Esophagus squamous epithelium (tissue), 5 donors: ENCODE results near the gene NCKIPSD. TPM values are rescaled to one million over a fixed set of nuclear protein-coding genes. Genes with fewer than 3 reads are reported as not detected.
"Not testable (repeated sequence)": the region's sequence is repeated elsewhere in the genome, so short reads cannot be mapped to it uniquely, and the experiment has no call there.

ENCODE experiments used
- DNase-seq: peaks from one replicate; lab custom pipeline; 2025; lab: John Stamatoyannopoulos, UW
- H3K27ac ChIP-seq, 4 donors: fragments of 200-600 bp; sonication (generic); one replicate each; pipeline ENCODE4 v1.5.1; 2016 to 2019; ENCODE audit warnings: mild to moderate bottlenecking in 1 of 4
- H3K27me3 ChIP-seq, 4 donors: fragments of 200-600 bp; sonication (generic); 1 replicate in 3 of 4; 2 replicates in 1 of 4; pipeline versions ENCODE4 v1.5.1 to v1.6.0; 2017 to 2021; ENCODE audit warnings: antibody characterized with exemption in 1 of 4
- H3K36me3 ChIP-seq, 3 donors: fragments of 200-600 bp; sonication (generic); one replicate each; pipeline ENCODE4 v1.5.1; 2016 to 2019
- H3K4me1 ChIP-seq, 3 donors: fragments of 200-600 bp; sonication (generic); one replicate each; pipeline ENCODE4 v1.5.1; 2017 to 2019
- H3K4me3 ChIP-seq, 4 donors: fragments of 200-600 bp; sonication (generic); 1 replicate in 3 of 4; 2 replicates in 1 of 4; pipeline ENCODE4 v1.5.1; 2016 to 2019; ENCODE audit warnings: mild to moderate bottlenecking in 2 of 4, moderate library complexity in 1 of 4
- H3K9me3 ChIP-seq, 3 donors: fragments of 200-600 bp; sonication (generic); one replicate each; pipeline ENCODE4 v1.5.1; 2016 to 2019
- POLR2A ChIP-seq, 4 donors: fragments of 450-650 bp; IDR thresholded peaks; one replicate each; pipeline ENCODE4 v1.6.1; 2017; ENCODE audit warnings: antibody characterized with exemption in 4 of 4, mild to moderate bottlenecking in 4 of 4, moderate library complexity in 3 of 4
- WGBS, 2 donors: methylation state at CpG; one replicate each; pipeline ENCODE4 v1.1.5; 2018; 5-methylcytosine and 5-hydroxymethylcytosine counted together
- intact Hi-C: fragments of 100-400 bp; cut with DNase I; formaldehyde crosslinking; loops from one replicate; pipeline ENCODE4 v1.15.0; 2022
- total RNA-seq, 4 donors: library from RNA; depleted of rRNA; stranded (reverse); fragments of >200 nt; gene quantifications; one replicate each; pipeline ENCODE4 v1.1.0, GENCODE V29; 2016
- TF ChIP-seq, protein P1 (sequence below), 6 experiments: fragments of 450-650 bp in 4 of 6; fragments of 200-600 bp in 2 of 6; sonication (generic) in 2 of 6; IDR thresholded peaks; one replicate each; pipeline ENCODE4 v1.5.1; 2016 to 2019; ENCODE audit warnings: antibody characterized with exemption in 6 of 6, mild to moderate bottlenecking in 4 of 6, moderate library complexity in 4 of 6
- donor health status: DM: yes; HTN: yes; CAD: no.

The NCKIPSD gene
- total RNA-seq, result 10 to 100 TPM; 12.4 to 16.8 (median 15.0) TPM

DNA sequence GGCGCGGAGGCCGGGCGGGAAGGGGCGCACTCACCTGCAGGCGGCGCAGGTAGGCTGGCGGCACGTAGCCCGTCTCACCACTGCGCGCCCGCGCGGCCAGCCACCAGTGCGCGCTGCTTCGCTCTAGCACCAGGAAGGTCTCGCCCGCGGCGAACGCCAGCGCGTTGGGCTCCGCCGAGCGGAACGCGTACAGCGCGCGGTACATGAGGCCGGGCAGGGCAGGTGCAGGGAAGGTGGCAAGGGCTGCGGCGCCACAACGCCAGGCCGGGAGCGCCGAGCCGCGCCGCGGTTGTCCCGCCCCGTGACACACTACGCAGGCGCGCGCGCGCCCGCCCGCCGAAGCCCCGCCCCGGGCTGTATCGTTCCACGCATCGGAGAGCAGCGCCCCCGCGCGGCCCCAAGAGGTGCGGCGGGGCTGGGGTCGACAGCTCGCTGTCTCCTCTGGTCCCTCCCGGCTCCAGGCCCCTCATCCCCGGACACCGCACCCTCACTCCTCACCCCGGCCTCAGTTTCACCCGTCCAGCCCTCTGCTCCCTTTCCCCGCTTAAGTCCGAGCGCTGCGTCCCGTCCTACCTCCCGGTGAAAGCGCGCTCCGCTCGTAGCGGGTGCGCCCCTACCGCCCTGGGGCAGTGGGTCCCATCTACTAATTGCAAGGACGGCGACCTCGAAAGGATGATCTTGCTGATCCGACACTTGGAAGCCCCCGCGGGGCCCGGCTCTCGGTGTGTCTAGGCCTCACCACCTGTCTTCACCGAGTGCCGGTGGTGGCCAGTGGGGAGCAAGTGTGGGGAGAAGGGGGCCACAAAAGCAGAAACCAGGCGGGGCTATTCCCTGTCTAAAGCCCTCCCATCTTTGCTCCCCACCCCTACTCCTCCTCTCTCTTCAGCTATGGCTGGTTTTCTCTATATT, at the start of gene NCKIPSD:
NCKIPSD (minus strand) TSS at position 313 of the 909 bp plus-strand sequence; CDS start at position 205, 108 bp downstream.
- H3K36me3 ChIP-seq, result peaks cover 16 to 59% (median 40%) of the 10 kb centered on the region in 3 donors

DNA sequence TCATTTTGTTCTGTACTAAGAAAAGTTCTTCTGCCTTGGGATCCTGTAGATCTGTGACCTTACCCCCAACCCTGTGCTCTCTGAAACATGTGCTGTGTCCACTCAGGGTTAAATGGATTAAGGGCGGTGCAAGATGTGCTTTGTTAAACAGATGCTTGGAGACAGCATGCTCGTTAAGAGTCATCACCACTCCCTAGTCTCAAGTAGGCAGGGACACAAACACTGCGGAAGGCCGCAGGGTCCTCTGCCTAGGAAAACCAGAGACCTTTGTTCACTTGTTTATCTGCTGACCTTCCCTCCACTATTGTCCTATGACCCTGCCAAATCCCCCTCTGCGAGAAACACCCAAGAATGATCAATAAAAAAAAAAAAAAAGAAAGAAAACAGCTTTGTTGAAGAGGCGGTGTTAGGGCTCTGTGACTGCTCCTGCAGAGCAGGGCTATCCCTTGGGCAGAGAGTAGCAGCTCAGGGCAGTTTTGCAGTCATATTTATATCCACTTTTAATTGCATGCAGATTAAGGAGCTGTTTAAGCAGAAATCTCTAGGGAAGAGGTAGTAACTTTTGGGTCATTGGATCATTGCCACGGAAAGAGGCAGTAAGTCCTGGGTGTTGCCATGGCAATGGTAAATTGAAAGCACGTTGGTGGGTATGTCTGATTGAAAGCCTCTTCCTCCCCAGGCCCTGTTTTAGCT, 49.5 kb upstream of the NCKIPSD start:
- H3K4me3 ChIP-seq, intact Hi-C loops, DNase-seq, H3K36me3 ChIP-seq, H3K27me3 ChIP-seq, H3K9me3 ChIP-seq: not testable (repeated sequence)
- WGBS, 2 donors, result 34 to 49% methylated on average over 3 to 6 of the region's 8 CpGs
- Histone ChIP-seq H3K4me1 (peaks cover 29 to 82% (median 30%) of the 10 kb centered on the region in 3 donors), H3K27ac (peak overlapping the region in 2 of 4 donors; percentile 5 to 50)

More for the DNA sequence above, at the start of gene NCKIPSD:
- H3K9me3 ChIP-seq, result no peaks in the 10 kb centered on the region
- H3K27ac ChIP-seq, result peak within 1 kb of the TSS; percentile 88 to 93 (median 92)
- peak within 1 kb of the TSS; percentile 69 to 93 (median 82) for H3K4me3 ChIP-seq
- H3K4me1 ChIP-seq, result peaks cover 28 to 36% (median 29%) of the 10 kb centered on the region in 3 donors
- intact Hi-C loops, result no loop called here
- peak; percentile 43 for DNase-seq
- TF ChIP-seq POLR2A (IDR thresholded peaks at IDR 0.05), result peak in 2 of 4 donors; percentile 53 to 87
- TF ChIP-seq, protein P1, sequence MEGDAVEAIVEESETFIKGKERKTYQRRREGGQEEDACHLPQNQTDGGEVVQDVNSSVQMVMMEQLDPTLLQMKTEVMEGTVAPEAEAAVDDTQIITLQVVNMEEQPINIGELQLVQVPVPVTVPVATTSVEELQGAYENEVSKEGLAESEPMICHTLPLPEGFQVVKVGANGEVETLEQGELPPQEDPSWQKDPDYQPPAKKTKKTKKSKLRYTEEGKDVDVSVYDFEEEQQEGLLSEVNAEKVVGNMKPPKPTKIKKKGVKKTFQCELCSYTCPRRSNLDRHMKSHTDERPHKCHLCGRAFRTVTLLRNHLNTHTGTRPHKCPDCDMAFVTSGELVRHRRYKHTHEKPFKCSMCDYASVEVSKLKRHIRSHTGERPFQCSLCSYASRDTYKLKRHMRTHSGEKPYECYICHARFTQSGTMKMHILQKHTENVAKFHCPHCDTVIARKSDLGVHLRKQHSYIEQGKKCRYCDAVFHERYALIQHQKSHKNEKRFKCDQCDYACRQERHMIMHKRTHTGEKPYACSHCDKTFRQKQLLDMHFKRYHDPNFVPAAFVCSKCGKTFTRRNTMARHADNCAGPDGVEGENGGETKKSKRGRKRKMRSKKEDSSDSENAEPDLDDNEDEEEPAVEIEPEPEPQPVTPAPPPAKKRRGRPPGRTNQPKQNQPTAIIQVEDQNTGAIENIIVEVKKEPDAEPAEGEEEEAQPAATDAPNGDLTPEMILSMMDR (IDR thresholded peaks at IDR 0.05), result peak; percentile 73 to 94 (median 84)
- WGBS, 2 donors, result 0 to 8% methylated on average over 4 to 12 of the region's 97 CpGs
- H3K27me3 ChIP-seq, result no peaks in the 10 kb centered on the region

DNA sequence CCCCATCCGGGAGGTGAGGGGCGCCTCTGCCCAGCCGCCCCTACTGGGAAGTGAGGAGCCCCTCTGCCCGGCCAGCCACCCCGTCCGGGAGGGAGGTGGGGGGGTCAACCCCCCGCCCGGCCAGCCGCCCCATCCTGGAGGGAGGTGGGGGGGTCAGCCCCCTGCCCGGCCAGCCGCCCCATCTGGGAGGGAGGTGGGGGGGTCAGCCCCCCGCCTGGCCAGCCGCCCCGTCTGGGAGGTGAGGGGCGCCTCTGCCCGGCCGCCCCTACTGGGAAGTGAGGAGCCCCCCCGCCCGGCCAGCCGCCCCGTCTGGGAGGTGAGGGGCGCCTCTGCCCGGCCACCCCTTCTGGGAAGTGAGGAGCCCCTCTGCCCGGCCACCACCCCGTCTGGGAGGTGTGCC, 48.8 kb upstream of the NCKIPSD start:
- no CpG with 5 or more reads among the region's 25 CpGs for WGBS, 2 donors
- H3K27me3 ChIP-seq, H3K9me3 ChIP-seq, intact Hi-C loops, DNase-seq, H3K4me3 ChIP-seq, H3K36me3 ChIP-seq: not testable (repeated sequence)
- H3K27ac ChIP-seq, result peak overlapping the region in 1 of 4 donors; percentile 50
- H3K4me1 ChIP-seq, result peaks cover 22 to 75% (median 23%) of the 10 kb centered on the region in 3 donors

DNA sequence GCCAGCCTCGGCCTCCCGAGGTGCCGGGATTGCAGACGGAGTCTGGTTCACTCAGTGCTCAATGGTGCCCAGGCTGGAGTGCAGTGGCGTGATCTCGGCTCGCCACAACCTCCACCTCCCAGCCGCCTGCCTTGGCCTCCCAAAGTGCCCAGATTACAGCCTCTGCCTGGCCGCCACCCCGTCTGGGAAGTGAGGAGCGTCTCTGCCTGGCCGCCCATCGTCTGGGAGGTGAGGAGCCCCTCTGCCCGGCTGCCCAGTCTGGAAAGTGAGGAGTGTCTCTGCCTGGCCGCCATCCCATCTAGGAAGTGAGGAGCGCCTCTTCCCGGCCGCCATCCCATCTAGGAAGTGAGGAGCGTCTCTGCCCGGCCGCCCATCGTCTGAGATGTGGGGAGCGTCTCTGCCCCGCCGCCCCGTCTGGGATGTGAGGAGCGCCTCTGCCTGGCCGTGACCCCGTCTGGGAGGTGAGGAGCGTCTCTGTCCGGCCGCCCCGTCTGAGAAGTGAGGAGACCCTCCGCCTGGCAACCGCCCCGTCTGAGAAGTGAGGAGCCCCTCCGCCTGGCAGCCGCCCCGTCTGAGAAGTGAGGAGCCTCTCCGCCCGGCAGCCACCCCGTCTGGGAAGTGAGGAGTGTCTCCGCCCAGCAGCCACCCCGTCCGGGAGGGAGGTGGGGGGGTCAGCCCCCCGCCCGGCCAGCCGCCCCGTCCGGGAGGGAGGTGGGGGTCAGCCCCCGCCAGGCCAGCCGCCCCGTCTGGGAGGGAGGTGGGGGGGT, 48.2 kb upstream of the NCKIPSD start:
- H3K27me3 ChIP-seq, DNase-seq, intact Hi-C loops, H3K9me3 ChIP-seq, H3K4me3 ChIP-seq, H3K27ac ChIP-seq, H3K36me3 ChIP-seq: not testable (repeated sequence)
- WGBS, 2 donors, result 96% methylated on average over 4 of the region's 53 CpGs; no CpG with 5 or more reads in 1 of the 2 donors
- peaks cover 16 to 69% (median 17%) of the 10 kb centered on the region in 3 donors for H3K4me1 ChIP-seq

DNA sequence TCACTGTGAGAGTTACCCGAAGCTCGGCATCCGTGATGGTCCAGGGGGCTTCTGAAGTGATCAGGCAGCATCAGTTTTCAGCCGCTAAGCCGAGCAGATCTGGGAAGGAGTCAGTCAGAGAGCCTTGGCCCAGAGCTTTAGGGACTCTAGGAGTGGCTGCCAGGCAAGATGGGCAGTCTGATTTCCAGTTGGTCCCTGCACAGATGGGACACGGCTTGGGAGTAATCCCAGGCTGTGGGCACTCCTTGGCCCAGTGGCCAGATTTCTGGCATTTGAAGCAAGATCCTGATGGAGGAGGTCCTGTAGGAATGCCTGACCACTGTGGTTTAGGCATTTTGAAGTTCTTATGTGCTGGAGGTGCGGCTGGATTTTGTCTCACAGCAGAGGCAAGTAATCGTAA, 41.8 kb upstream of the NCKIPSD start:
- Histone ChIP-seq H3K27ac (no peak overlapping the region), H3K9me3 (no peaks in the 10 kb centered on the region), H3K36me3 (no peaks in the 10 kb centered on the region), H3K27me3 (no peaks in the 10 kb centered on the region), H3K4me1 (peaks cover 0 to 8% (median 0%) of the 10 kb centered on the region in 3 donors), H3K4me3 (no peak overlapping the region)
- 95 to 96% methylated on average over 6 to 8 of the region's 8 CpGs for WGBS, 2 donors
- no peak for TF ChIP-seq POLR2A (IDR thresholded peaks at IDR 0.05)
- TF ChIP-seq, protein P1 (IDR thresholded peaks at IDR 0.05), result no peak
- intact Hi-C loops, result no loop called here
- DNase-seq, result no peak

DNA sequence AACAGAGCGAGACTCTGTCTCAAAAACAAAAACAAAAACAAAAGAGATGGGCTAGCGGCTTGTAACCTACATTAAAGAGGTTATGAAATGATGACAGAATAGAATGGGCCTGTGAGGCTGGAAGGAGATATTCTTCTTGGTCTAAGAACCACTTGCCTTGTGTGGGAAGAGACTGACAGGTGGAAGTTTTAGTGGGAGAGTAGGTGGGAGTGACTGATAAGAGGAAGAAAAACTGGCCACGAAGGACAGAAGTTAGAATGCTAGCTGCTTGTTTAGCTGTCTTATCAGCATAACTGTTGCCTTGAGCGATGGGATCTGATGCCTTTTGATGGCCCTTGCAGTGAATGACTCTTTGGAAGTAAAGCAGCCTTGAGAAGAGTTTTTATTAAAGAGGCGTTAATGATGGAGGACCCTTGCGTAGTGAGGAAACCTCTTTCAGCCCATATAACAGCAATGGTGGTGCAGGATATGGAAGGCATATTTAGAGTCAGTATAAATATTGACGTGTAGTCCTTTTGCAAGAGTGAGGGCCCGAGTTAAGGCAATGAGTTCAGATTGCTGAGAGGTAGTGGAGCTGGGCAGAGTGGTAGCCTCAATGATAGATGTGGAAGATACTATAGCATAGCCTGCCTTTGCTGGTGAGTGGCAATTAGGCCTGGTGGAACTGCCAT, 39.6 kb upstream of the NCKIPSD start:
- H3K27me3 ChIP-seq, H3K36me3 ChIP-seq, H3K4me1 ChIP-seq, H3K9me3 ChIP-seq, H3K4me3 ChIP-seq, DNase-seq, intact Hi-C loops, H3K27ac ChIP-seq: not testable (repeated sequence)
- WGBS, 2 donors, result 94 to 97% methylated on average over 8 of the region's 8 CpGs
